HG03378 (cell line): Measurements from ENCODE around the gene IRX5.
A peak's percentile ranks its signal among the peaks of the same experiment; 100 is the strongest.

Experiments used
- ATAC-seq: cut with Tn5 transposase; IDR thresholded peaks from one replicate; pipeline ENCODE4 v1.9.1; 2021; ENCODE audit warnings: mild to moderate bottlenecking, moderate library complexity; ENCODE audit not compliant: unreplicated experiment

IRX5 gene

DNA sequence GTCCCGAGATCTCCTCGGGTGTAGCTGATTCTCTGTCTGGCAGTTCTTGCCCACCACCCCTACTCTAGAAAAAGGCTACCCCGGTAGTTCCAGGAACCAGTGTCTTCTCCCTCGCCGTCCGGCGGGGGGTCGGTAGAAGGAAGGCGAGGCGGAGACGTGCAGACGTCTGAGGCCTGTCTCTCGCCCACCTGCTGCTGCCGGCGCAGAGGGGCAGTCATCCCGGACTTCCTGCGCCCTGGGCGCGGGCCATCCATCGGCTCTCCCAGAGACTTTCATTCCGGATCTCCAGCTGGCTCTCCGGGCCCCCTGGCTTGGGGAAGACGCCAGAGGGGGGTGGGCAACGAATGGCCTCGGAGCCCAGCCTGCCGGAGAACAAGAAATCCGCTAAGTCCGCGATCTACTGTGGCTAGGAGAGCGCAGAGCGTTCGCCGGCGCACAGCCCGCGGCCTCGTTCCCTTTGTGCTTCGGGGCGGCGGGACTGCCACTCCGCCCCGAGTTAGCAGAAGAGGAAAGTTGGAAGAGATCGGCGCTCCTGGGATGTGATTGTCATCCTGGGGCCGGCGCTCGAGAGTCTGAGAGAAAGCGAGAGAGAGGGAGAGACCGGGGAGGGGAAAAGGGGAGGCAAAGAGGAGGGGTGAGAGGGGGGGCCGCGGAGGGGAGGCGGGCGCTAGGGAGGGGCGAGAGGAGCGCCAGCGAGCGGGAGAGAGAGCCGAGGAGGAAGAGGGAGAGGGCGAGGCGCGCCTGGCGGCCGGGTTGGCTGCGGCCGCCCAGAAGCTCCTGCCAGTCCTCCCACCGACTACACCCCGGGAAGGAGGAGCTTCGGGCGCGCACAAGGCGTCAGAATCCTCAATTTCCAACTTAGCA is at the start of gene IRX5:
IRX5 (plus strand) TSS at position 861 of the 864 bp plus-strand sequence. CDS start 334 bp downstream, outside the sequence.
- ATAC-seq: no peak

DNA sequence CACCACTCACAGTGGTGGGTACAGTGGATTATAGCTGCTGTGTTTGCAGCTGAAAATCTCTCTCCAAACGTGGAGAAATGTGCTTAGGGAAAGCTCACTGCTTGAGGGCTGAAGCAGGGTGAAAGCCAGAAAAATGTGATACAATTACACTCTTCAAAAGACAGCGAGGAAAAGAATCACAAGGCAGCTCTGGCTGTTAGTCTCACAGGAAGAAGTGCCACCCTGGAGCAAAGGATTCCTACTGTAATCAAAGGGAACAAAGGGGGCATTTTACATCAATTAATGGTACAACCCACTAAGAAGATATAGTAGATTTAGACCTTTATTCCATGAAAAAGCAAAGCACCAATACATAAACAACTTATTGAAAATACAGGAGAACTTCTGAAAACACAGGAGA is 48.1 kb upstream of the IRX5 start:
- no peak for ATAC-seq

DNA sequence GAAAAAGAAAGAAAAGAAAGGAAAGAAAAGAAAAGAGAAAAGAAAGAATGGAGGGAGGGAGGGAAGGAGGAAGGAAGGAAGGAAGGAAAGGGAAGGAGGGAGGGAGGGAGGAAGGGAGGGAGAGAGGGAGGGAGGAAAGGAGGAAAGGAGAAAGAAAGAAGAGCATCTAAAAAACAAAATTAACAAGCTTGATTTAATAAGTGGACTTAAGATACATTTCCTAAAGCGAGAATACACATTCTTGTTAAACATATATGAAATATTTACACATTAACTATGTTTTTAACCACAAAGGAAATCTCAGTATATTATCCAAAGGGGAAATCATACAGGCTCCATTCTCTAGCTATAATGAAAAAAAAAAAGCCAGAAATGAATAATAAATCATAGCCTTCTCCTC is 47.3 kb upstream of the IRX5 start:
- no peak for ATAC-seq

DNA sequence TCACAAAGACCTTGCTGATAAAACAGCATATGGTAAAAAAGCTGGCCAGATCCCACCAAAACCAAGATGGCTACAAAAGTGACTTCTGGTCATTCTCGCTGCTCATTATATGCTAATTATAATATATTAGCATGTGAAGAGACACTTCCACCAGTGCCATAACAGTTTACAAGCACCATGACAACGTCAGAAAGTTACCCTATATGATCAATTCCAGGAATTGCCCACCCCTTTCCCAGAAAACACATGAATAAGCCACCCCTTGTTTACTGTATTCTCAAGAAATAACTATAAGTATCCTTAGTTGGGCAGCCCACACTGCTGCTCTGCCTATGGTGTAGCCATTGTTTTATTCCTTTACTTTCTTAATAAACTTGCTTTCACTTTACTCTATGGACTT is 44.6 kb upstream of the IRX5 start:
- no peak for ATAC-seq

DNA sequence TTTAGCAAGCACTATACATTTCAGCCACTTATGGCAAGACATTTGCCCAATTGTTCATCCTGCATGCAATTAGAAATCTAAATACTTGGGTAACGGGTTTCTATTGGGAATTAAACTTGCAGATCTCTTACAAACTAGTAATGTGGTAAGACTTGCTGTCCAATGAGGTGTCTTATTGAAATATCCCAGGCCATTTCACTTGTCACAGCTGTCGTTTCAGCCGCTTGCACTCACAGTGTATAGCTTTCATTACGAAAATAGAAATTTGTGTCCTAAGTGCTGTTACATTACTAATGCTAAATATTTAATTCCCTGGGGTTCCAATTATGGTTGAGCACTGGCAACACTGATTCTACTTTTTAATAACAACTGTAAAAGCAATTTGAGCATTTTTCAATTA is 40.3 kb upstream of the IRX5 start:
- no peak for ATAC-seq

DNA sequence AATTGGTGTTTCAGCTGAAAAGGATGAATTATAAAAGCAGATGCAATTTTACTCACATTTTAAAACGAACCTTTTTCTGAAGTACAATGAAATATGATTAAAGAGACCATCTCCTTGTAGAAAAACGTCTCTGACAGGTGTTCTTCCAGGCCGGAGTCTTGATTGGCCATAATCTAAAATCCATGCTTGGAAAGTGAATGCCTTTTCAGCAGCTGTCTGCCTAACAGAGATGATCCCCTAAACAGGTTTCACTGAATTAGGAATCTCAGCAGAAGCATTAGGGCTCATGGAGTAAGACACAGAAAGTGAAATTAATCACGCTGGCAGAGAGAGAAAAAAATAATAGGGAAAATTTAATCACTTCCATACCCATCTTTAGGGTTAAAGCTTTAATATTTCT is 39.3 kb upstream of the IRX5 start:
- no peak for ATAC-seq

DNA sequence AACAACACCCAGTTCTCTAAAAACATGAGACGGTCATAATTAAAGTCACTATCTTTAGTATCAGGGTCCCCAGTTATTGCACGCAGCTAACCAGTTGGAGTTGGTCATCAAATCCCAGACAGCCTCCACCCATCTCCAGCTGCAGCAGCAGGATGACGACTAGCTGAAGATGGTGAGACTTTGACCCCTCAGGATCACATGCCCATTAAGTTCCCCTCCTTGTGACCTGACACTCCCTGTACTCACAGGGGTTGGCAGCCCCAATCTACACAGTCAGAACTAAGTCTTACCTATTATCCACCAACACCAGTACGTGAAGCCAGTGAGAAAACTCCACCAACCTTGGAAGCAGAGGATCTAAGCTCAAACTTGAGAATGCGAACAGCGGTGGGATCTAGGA is 37.7 kb upstream of the IRX5 start:
- ATAC-seq: no peak

DNA sequence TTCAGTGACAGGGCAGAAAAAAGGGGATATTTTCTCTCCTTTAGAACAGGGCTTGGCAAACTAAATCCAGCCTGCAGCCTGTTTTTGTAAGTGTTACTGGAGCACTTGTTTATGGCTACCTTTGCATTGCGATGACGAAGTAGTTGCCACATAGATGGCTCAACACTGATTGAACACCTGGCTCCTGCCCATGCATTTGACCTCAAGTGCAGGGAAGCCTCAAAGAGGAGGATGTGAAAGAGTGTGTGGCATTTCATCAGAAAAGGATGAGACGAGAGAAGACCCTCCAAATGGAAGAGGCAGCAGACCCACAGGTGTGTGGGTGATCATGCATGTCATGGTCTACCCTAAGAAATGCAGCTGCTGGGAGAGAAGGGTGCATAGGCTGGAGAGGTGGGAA is 32.7 kb upstream of the IRX5 start:
- no peak for ATAC-seq

DNA sequence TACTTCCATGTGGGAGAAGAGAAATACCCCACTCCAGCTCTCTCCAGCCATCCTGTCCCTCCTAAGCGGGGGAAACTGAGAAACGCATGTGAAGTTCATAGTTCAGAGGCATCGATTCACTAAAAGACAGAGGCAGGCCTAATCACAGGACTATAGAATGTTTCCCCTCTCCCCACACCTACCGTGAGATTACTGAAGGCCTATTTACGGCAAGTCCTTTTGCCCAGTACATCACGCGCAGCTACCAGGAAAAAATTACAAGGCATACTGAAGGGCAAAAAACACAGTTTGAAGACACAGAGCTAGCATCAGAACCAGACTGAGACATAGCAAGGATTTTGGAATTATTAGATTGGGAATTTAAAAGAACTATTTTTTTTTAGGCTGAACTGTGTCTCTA is 29.1 kb upstream of the IRX5 start:
- no peak for ATAC-seq

DNA sequence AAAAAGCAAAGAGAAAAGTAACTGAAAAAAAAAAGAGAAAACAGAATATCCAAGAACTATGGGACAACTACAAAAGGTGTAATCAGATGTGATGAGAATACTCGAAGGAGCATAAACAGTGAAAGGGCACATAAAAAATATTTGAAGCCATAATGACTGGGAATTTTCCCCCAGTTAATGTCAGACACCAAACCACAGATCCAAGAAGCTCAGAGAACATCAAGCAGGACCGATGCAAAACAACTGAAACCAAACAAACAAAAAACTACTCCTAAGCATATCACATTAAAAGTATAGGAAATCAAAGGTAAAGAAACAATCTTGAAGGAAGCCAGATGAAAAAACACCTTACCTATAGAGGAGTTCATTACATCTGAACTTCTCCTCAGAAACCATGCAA is 27.6 kb upstream of the IRX5 start:
- ATAC-seq: no peak

DNA sequence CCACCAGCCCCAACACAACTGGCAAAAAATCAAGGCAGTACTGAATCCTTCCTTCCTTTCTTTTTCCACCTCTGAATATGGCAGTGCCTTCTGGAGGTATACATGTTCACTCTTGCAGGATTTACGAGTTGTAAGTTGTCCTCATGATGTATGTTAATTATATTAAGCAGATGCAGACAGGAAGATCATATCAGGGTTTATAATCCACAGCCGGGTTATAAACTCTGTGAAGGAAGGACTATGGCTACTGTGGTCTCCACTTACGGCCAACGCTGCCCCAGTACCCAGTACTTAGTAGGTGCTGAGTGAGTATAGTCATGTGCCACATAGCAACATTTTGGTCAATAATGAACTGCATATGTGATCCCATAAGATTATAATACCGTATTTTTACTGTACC is 19.6 kb upstream of the IRX5 start:
- no peak for ATAC-seq

DNA sequence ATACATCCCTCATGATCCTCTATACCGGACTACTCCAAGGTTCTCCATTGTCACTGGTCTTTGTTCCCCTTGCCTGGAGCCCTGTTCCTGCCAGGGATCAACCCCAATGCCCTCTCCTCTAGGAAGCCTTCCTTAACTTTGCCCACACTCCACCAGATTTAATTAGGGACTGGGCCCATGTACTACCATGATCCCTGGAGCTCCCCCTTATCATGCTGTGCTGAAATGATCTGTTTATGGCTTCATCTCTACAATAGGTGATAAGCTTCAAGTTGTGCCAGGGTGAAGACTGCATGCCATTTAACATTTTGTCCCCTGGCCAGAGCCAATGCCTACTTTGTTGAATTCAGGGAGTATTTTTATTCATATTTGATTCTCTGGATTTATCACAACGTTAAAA is 17.9 kb upstream of the IRX5 start:
- no peak for ATAC-seq

DNA sequence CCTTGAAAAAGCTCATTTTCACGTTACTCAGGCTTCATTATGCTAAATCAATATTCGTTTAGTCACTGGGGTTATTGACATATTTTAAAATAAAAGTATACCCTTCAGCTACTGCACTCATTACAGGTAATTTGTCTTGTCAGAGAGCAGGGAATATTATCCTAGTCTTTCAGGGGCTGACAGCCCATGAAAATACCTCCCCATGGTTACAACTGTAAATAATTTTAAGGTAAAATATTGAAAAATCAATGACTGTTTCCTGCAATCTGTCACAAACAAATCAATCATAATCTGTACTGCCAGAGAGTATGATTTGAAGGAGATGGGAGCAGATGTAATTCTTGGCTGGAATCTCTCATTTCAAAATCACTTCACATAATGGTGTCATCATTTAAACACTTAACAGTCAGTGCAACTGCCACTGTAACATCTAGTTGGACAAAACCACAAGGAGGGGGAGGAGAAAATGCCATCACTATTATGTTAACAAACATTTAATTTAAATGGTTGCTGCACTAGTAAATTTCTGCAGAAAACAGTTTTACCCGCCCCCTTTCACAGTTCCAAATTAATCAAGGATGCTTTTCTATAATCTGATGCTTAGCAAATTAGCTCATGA is 9.3 kb upstream of the IRX5 start:
- no peak for ATAC-seq

DNA sequence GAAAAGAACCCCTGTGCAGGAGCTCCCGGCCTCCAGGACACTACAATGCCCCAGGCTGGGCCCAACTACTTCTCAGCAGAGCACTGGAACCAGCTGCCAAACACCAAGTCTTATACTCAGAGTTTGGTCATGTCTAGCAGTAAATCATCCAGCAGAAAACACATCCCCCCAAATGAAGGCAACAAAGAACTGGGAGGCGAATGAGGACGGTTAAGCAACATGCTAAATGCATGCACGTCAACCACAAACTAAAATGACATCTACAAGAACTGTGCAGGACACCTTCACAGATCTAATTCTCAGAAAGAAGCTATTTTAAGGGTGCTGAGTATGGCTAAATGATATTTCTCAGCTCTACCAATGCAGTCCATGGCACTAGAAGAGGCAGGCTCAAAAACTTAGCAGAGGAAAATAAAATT is 7.6 kb upstream of the IRX5 start:
- ATAC-seq: no peak

DNA sequence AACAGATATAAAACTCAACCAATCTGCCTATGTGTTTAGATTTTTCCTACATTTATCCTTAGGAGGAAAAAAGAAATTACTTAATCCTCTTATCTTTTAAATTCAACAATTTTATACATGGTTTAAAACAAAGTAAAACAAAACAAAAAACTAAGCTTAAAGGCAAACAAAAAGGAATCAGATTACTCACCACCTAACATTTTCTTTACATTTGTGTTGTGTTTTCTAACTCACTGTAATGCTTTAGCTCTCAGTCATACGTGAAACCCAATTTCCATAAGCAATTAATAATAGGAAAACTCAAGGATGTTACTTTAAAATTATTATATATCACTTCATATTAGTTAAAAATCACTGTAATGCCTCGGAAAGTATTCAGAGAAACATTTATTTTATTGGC is 6.7 kb upstream of the IRX5 start:
- ATAC-seq: no peak

DNA sequence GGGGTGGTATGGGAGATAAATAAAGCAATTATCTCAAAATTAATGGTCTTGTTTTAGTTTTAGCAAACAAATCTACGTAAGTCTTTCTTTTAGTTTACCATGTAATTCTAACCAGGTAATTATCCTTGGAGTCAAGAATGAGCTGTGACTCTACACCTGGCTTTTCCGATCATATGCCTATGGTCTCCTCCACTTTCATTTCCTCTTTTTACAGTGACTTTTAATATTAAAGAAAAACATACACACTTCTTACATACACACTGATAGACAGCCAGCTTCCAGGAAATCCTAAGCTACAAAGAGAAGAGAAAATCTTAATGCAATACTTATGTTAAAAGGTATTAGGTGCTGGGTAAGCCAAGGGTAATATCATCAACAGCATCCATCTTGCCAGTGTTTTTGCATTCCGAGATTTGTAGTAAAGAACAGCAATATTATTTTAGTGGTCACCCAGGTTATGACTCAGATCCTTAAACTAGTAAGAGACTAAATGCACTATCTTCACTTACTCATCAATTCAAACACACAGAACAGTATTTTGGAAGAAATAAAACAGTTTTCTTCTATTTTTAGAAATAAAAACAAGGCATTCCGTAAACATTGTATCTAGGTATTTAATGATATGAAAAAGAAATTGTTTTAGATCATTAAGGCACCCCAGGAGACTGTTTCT is 4.4 kb upstream of the IRX5 start:
- no peak for ATAC-seq

DNA sequence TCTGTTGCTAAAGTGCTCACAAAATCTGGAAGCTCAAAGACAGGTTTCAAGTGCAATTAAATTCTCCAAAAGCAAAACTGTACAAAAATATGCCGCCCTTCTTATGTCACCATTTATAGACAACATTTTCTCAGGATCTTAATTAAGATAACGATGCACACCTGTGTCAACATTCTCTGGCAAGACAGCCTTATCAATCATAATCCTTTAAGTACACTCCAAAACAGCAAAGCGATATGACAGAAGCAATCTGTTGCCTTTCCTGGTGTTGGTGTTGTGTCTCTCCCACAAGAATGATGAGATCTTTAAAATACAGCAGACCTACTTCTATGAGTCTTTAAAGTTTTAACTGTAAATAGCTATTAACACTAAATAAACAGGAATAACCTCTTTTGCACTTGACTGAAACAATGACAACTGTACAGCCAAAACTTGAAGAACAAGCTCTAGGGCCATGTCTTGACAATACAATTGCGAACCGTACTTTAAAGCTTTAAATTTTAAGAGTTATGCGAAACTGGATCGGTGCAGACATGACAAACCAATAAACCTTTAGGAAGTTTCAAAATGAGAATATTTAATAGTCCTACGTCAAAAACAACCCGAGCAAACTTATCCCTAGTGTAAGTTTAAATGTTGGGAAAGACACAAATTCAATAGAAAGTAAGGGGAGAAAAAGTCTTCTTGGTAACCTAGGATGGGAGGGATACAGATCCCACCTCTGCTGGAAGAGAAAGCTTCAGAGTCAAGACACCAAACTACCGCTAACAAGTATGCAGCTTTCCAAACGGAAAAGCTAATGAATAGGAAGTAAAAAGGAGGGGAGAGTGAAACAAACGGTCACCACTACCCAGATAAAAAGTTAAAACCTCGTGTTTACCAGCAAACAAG is 3.3 kb upstream of the IRX5 start:
- ATAC-seq: no peak

DNA sequence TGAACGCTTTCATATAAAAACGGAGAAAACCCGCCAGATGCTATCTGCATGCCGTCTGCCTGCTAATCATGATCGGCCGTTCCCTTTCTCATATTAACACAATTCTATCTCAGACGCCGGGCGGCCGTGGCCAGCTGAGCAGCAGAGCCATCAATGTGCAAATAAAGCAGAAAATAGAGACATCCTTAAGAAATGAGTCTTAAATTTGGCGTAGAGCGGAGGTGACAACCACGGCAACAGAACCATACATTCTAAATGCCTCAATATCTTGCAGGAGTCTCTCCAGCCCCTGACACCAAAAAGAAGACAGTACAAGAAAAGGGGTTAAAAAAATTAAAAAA is 2.7 kb upstream of the IRX5 start:
- no peak for ATAC-seq

DNA sequence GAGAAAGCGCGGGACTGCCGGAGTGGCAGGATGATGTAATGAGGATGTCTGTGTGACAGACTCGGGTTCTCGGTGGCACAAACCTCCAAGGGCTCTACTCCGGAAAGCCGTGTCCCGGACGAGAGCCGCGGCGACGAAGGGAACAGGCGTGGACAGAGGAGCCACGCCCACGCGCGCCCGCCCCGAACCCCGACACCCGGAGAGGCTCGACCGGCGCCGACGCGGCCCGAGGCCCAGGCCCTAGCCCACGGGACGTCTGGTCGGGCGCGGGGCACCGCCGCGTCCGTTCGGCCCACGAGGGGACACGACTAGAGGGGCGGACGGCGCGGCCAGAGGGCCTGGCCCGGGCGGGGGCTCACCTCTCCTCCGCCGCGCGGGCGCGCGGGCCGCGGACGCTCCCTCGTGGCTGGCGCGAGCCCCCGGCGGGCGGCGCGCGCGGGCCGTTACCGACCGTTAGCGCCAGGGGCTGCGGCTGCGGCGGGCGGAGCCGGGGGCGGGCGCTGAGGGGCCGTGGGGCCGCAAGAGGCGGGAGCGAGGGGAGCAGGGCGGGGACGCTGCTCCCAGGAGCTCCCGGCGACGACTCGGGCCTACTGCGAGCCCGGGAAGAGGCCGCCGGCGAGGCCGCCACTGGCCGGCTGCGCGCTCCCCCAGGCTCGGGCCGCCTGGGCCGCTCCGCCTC is 2.1 kb upstream of the IRX5 start:
- ATAC-seq: peak; percentile 38
